H1 (cell line): ENCODE data around the gene VPS35L. TPM values are rescaled to one million over a fixed set of nuclear protein-coding genes. Genes with fewer than 3 reads are reported as not detected.

Source experiments
- CTCF ChIA-PET: fragments of 300-600 bp; sonication (Branson Sonifier 250); formaldehyde crosslinking; loops from one replicate; lab custom pipeline; 2021; ENCODE audit not compliant: partially characterized antibody; lab: Charles Lee
- POLR2A ChIA-PET: fragments of 300-600 bp; sonication (Branson Sonifier 250); formaldehyde crosslinking; loops from one replicate; lab custom pipeline; 2021; ENCODE audit warnings: inconsistent platforms; ENCODE audit not compliant: partially characterized antibody; lab: Charles Lee
- DNase-seq, 2 experiments: peaks; one replicate each; pipeline versions ENCODE4 v3.0.0 to v3.0.0-alpha.2; 2010 to 2022; ENCODE audit warnings: low spot score in 2 of 2, low read depth in 1 of 2, mixed read lengths in 1 of 2
- FAIRE-seq: peaks from 2 replicates; lab custom pipeline; 2011; peaks lifted over from hg19 to GRCh38; lab: Jason Lieb, UNC
- H2AFZ ChIP-seq: 2 replicates; pipeline ENCODE4 v1.8.1; 2012; ENCODE audit warnings: low read length, inconsistent platforms
- H2AK5ac ChIP-seq: 2 replicates; pipeline ENCODE4 v1.6.1; 2013; ENCODE audit warnings: low read depth, low read length
- H2BK120ac ChIP-seq: replicated peaks from 2 replicates; pipeline ENCODE3; 2013; ENCODE audit warnings: low read depth, low read length, inconsistent platforms
- H2BK12ac ChIP-seq: 2 replicates; pipeline ENCODE4 v1.6.1; 2013; ENCODE audit warnings: low read depth, low read length
- H2BK15ac ChIP-seq: 2 replicates; pipeline ENCODE4 v1.6.1; 2013; ENCODE audit warnings: low read length
- H2BK20ac ChIP-seq: 2 replicates; pipeline ENCODE4 v1.6.1; 2013; ENCODE audit warnings: low read length
- H2BK5ac ChIP-seq: 2 replicates; pipeline ENCODE4 v1.6.1; 2013; ENCODE audit warnings: low read depth, low read length
- H3K14ac ChIP-seq: 2 replicates; pipeline ENCODE4 v1.6.1; 2013; ENCODE audit warnings: inconsistent platforms; ENCODE audit not compliant: insufficient read length
- H3K18ac ChIP-seq: 2 replicates; pipeline ENCODE4 v1.6.1; 2013; ENCODE audit warnings: low read length; ENCODE audit errors: extremely low read depth
- H3K23ac ChIP-seq: 2 replicates; pipeline ENCODE4 v1.6.1; 2013; ENCODE audit warnings: inconsistent platforms; ENCODE audit not compliant: insufficient read length
- H3K23me2 ChIP-seq: 2 replicates; pipeline ENCODE4 v1.6.1; 2013; ENCODE audit warnings: low read depth, low read length
- H3K27ac ChIP-seq: 2 replicates; pipeline ENCODE4 v1.6.1; 2011; ENCODE audit warnings: low read depth, low read length, inconsistent platforms
- H3K27me3 ChIP-seq, 4 experiments: replicated peaks in 1 of 4; 1 replicate in 1 of 4; 2 replicates in 3 of 4; pipeline versions ENCODE4 v1.6.1 to v1.8.1; 2011 to 2013; ENCODE audit warnings: low read length in 3 of 4, mild to moderate bottlenecking in 3 of 4, inconsistent platforms in 2 of 4, mixed read lengths in 2 of 4, moderate library complexity in 1 of 4; ENCODE audit not compliant: control insufficient read depth in 3 of 4, insufficient read depth in 3 of 4; ENCODE audit errors: extremely low read depth in 1 of 4
- H3K36me3 ChIP-seq, 4 experiments: 2 replicates each; pipeline versions ENCODE4 v1.6.1 to v1.8.1; 2011 to 2013; ENCODE audit warnings: mild to moderate bottlenecking in 4 of 4, low read length in 3 of 4, moderate library complexity in 2 of 4, control low read depth in 1 of 4, inconsistent platforms in 1 of 4; ENCODE audit not compliant: insufficient read depth in 4 of 4, control insufficient read depth in 2 of 4
- H3K4ac ChIP-seq: replicated peaks from 2 replicates; pipeline ENCODE3; 2013; ENCODE audit warnings: low read length, low read depth, mixed read lengths, inconsistent platforms; ENCODE audit not compliant: insufficient read length
- H3K4me1 ChIP-seq, 4 experiments: replicated peaks in 1 of 4; 1 replicate in 1 of 4; 2 replicates in 3 of 4; pipeline versions ENCODE4 v1.6.1 to v1.8.1; 2011 to 2013; ENCODE audit warnings: low read length in 3 of 4, inconsistent platforms in 2 of 4, mixed read lengths in 1 of 4; ENCODE audit not compliant: insufficient read depth in 4 of 4, control insufficient read depth in 3 of 4
- H3K4me2 ChIP-seq, 2 experiments: 2 replicates each; pipeline versions ENCODE4 v1.6.1 to v1.8.1; 2011 to 2013; ENCODE audit warnings: low read depth in 2 of 2, low read length in 2 of 2, control low read depth in 1 of 2, inconsistent platforms in 1 of 2, mild to moderate bottlenecking in 1 of 2; ENCODE audit not compliant: insufficient read depth in 1 of 2
- H3K4me3 ChIP-seq, 4 experiments: fragments of 200-600, 300-600 bp in 1 of 4; sonication (generic), shearing (Covaris generic), sonication (Bioruptor Twin) in 1 of 4; 2 replicates each; pipeline versions ENCODE4 v1.5.1 to v1.8.1; 2011 to 2016; ENCODE audit warnings: low read length in 4 of 4, low read depth in 3 of 4, control low read depth in 2 of 4, inconsistent platforms in 2 of 4, mild to moderate bottlenecking in 2 of 4, mixed read lengths in 1 of 4, moderate library complexity in 1 of 4; ENCODE audit not compliant: insufficient read depth in 2 of 4; ENCODE audit errors: extremely low read depth in 1 of 4
- H3K56ac ChIP-seq: replicated peaks from 2 replicates; pipeline ENCODE3; 2013; ENCODE audit warnings: low read depth, mild to moderate bottlenecking, mixed read lengths, low read length, inconsistent platforms; ENCODE audit not compliant: insufficient read length
- H3K79me1 ChIP-seq: 2 replicates; pipeline ENCODE4 v1.6.1; 2013; ENCODE audit warnings: low read depth, low read length, control low read depth
- H3K79me2 ChIP-seq, 2 experiments: 2 replicates each; pipeline versions ENCODE4 v1.6.1 to v1.8.1; 2012 to 2013; ENCODE audit warnings: low read length in 2 of 2, mild to moderate bottlenecking in 2 of 2, inconsistent platforms in 1 of 2; ENCODE audit not compliant: insufficient read depth in 2 of 2, control insufficient read depth in 1 of 2
- H3K9ac ChIP-seq, 4 experiments: replicated peaks in 1 of 4; 1 replicate in 1 of 4; 2 replicates in 3 of 4; pipeline versions ENCODE4 v1.6.1 to v1.8.1; 2011 to 2013; ENCODE audit warnings: low read depth in 3 of 4, low read length in 3 of 4, control low read depth in 2 of 4, mild to moderate bottlenecking in 2 of 4, moderate library complexity in 2 of 4, inconsistent platforms in 1 of 4; ENCODE audit errors: extremely low read depth in 1 of 4
- H3K9me3 ChIP-seq, 2 experiments: 2 replicates each; pipeline versions ENCODE4 v1.6.1 to v1.8.1; 2012 to 2013; ENCODE audit warnings: mild to moderate bottlenecking in 2 of 2, moderate library complexity in 2 of 2, control low read depth in 1 of 2, inconsistent platforms in 1 of 2, low read depth in 1 of 2, low read length in 1 of 2, mixed read lengths in 1 of 2; ENCODE audit not compliant: insufficient read depth in 2 of 2
- H4K20me1 ChIP-seq, 2 experiments: replicated peaks in 1 of 2; 2 replicates each; pipeline versions ENCODE3 to v1.8.1; 2011 to 2013; ENCODE audit warnings: inconsistent platforms in 2 of 2, low read length in 2 of 2, mild to moderate bottlenecking in 1 of 2; ENCODE audit not compliant: insufficient read depth in 2 of 2, control insufficient read depth in 1 of 2
- H4K5ac ChIP-seq: 2 replicates; pipeline ENCODE4 v1.6.1; 2013; ENCODE audit warnings: low read length, low read depth, mixed read lengths, inconsistent platforms; ENCODE audit not compliant: insufficient read length
- H4K8ac ChIP-seq: 2 replicates; pipeline ENCODE4 v1.8.0; 2013; ENCODE audit warnings: mild to moderate bottlenecking, moderate library complexity, low read length, inconsistent platforms; ENCODE audit not compliant: insufficient read depth; ENCODE audit errors: extremely low read depth
- H4K91ac ChIP-seq: replicated peaks from 2 replicates; pipeline ENCODE3; 2013; ENCODE audit warnings: low read length, mixed read lengths, inconsistent platforms; ENCODE audit not compliant: insufficient read length
- CREB1 ChIP-seq: IDR thresholded peaks from 2 replicates; pipeline ENCODE4 v1.6.1; 2012; ENCODE audit warnings: inconsistent platforms
- RAD21 ChIP-seq, 2 experiments: IDR thresholded peaks in 1 of 2; conservative IDR thresholded peaks in 1 of 2; 2 replicates each; pipeline ENCODE4 v1.6.1; 2011; ENCODE audit warnings: low read depth in 2 of 2, low read length in 2 of 2, improper control_type of control experiment in 1 of 2, inconsistent platforms in 1 of 2, mild to moderate bottlenecking in 1 of 2, moderate library complexity in 1 of 2
- USF2 ChIP-seq: IDR thresholded peaks from 2 replicates; pipeline ENCODE4 v1.6.1; 2011; ENCODE audit warnings: low read length, improper control_type of control experiment
- YY1 ChIP-seq: IDR thresholded peaks from 2 replicates; pipeline ENCODE4 v1.6.1; 2011; ENCODE audit warnings: low read depth, mild to moderate bottlenecking, low read length
- WGBS, 2 experiments: shearing (Covaris generic) in 1 of 2; methylation state at CpG; one replicate each; pipeline versions ENCODE4 v1.1.6 to v1.1.7; 2013 to 2015; ENCODE audit warnings: low lambda C conversion rate in 2 of 2, mixed read lengths in 2 of 2, inconsistent platforms in 1 of 2, low coverage in 1 of 2, missing lambda C conversion rate in 1 of 2; ENCODE audit not compliant: insufficient replicate concordance in 2 of 2, insufficient coverage in 1 of 2, insufficient read length in 1 of 2; ENCODE audit errors: extremely low coverage in 1 of 2, missing lambda C conversion rate in 1 of 2; 5-methylcytosine and 5-hydroxymethylcytosine counted together
- polyA plus RNA-seq, 7 experiments: library from polyadenylated mRNA; depleted of rRNA in 3 of 7; stranded (reverse) in 5 of 7; unstranded in 2 of 7; fragments of >200 nt in 5 of 7; fragments of 200-250 nt in 2 of 7; gene quantifications; 1 replicate in 5 of 7; 2 replicates in 1 of 7; 4 replicates in 1 of 7; pipeline versions ENCODE4 v1.2.1 to v1.2.3, GENCODE V29; 2011 to 2013; ENCODE audit warnings: missing spikeins in 2 of 7, mixed read lengths in 2 of 7
- total RNA-seq: library from RNA; stranded (reverse); fragmentation: NEBNext Ultra II Directional; extraction: Animal tissue kit (Norgen Biotek cat#: 25700); gene quantifications from 2 replicates; pipeline ENCODE4 v1.2.1, GENCODE V29; 2021

VPS35L gene
- total and polyA plus RNA-seq, 2 of the 8 experiments (the other 6 are each of a cell fraction or from before 2014, with no cell fraction given): 31.5 to 57.1 TPM

- H4K5ac ChIP-seq: no peak overlapping the region
- no peak overlapping the region for H2BK5ac ChIP-seq
- H2BK20ac ChIP-seq: no peak overlapping the region
- no peaks in the 10 kb centered on the region for H4K20me1 ChIP-seq
- H3K9me3 ChIP-seq: peaks cover 0 to 10% of the 10 kb centered on the region in 2 experiments; a peak in 2 of 4 replicates
- no peak overlapping the region for H4K91ac ChIP-seq
- H3K23me2 ChIP-seq: no peaks in the 10 kb centered on the region
- no peak overlapping the region for H2BK120ac ChIP-seq
- 95% methylated on average over 1 of the region's 1 CpG; no CpG with 5 or more reads in 1 of the 2 experiments for WGBS, 2 experiments
- no peak for DNase-seq
- H3K14ac ChIP-seq: no peak overlapping the region
- no peak overlapping the region for H3K4ac ChIP-seq
- H3K4me1 ChIP-seq: no peaks in the 10 kb centered on the region
- FAIRE-seq: no peak
- no peak overlapping the region for H3K9ac ChIP-seq
- no peaks in the 10 kb centered on the region for H3K79me2 ChIP-seq
- no peak overlapping the region for H4K8ac ChIP-seq
- no peak overlapping the region for H2AK5ac ChIP-seq
- H3K56ac ChIP-seq: no peak overlapping the region
- H2BK12ac ChIP-seq: no peak overlapping the region
- no peak overlapping the region for H3K23ac ChIP-seq
- H3K27me3 ChIP-seq: no peaks in the 10 kb centered on the region
- H3K36me3 ChIP-seq: peaks cover 0 to 18% (median 9%) of the 10 kb centered on the region in 4 experiments; a peak in 5 of 8 replicates
- H3K4me2 ChIP-seq: no peak overlapping the region
- no peak overlapping the region for H3K4me3 ChIP-seq
- no peak overlapping the region for H2BK15ac ChIP-seq
- TF ChIP-seq USF2 (no peak), CREB1 (no peak), YY1 (no peak), RAD21 (IDR thresholded peaks at IDR 0.05 in 1 of 2, conservative IDR thresholded peaks at IDR 0.05 in 1 of 2; ENCODE audit: low read depth in 2 of 2, low read length in 2 of 2) (0 out of 4 replicates have a peak, but pooled peaks of 1 of the 2 experiments have one; percentile 5)
- ChIA-PET CTCF (interaction anchor here (0.8 kb wide), 1 partner anchor 43 kb away, joined by 3 read pairs; no protein-coding TSS in a partner anchor), POLR2A (no interaction called here)
- no peaks in the 10 kb centered on the region for H3K79me1 ChIP-seq
- no peak overlapping the region for H2AFZ ChIP-seq
- H3K18ac ChIP-seq: no peak overlapping the region
- H3K27ac ChIP-seq: no peak overlapping the region
Measured at GRCh38 chr16:19659554-19659953, 104.1 kb downstream of the VPS35L start.
